ENCODE results near the gene APOA5. TPM values are rescaled to one million over a fixed set of nuclear protein-coding genes. Genes with fewer than 3 reads are reported as not detected.

The APOA5 gene
- total and polyA plus RNA-seq, 2 of the 8 experiments (the other 6 are each of a cell fraction or from before 2014, with no cell fraction given), result 0.08 to 0.15 TPM

DNA sequence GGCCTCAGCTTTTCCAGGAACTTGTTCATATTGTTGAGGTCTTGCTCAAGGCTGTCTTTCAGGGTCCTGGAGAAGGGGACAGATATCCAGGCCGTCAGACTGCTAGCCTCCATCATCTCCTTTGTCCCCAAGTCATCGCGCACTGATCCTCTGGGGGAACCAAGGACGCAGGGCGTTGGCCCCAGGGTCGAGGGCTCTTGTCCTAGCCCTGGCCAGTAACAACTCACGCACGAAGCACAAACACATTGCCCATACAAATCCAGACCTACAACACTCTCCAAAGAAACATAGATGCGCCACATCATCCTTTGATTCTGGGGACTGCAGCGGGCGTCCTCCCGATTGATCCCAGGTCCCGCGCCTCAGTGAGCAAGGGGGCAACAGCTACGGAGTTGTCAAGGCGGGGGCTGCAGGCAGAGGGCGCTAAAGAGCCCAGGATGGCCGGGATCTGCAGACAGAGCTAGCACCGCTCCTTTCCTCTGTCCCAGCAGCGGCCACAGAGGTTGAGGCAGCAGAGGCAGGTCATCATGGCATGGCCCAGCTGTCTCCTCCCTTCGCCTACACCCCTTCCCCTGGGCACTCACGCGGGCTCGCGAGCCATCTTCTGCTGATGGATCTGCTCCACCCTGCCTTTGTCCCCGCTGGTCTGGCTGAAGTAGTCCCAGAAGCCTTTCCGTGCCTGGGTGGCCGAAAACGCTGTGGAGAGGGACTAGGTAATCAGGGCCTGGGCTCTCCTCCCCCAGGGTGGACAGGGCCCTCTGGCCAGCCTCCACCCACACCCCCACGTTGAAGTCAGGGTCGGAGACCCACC is 472 bp downstream of the APOA5 start:
- Histone ChIP-seq H2BK12ac (ENCODE audit: low read depth, low read length) (peak overlapping the region; percentile 71; the same call in 1 of the 2 replicates), H3K9ac (replicated peaks in 1 of 4; ENCODE audit: extremely low read depth in 1 of 4, low read depth in 3 of 4, low read length in 3 of 4) (no peak overlapping the region), H3K23ac (ENCODE audit: insufficient read length) (no peak overlapping the region), H2BK120ac (replicated peaks; ENCODE audit: low read depth, low read length) (no peak overlapping the region), H4K91ac (replicated peaks; ENCODE audit: insufficient read length, low read length) (peak overlapping the region; percentile 48), H3K36me3 (ENCODE audit: control insufficient read depth in 2 of 4, insufficient read depth in 4 of 4, low read length in 3 of 4) (peaks cover 0 to 4% (median 3%) of the 10 kb centered on the region in 4 experiments; a peak in 4 of 8 replicates), H3K4me1 (replicated peaks in 1 of 4; ENCODE audit: control insufficient read depth in 3 of 4, insufficient read depth in 4 of 4, low read length in 3 of 4) (peaks cover 4 to 14% (median 7%) of the 10 kb centered on the region in 4 experiments), H3K4ac (replicated peaks; ENCODE audit: insufficient read length, low read depth, low read length) (no peak overlapping the region), H3K4me3 (ENCODE audit: extremely low read depth in 1 of 4, insufficient read depth in 2 of 4, low read depth in 3 of 4, low read length in 4 of 4) (no peak overlapping the region), H3K56ac (replicated peaks; ENCODE audit: insufficient read length, low read depth, low read length) (no peak overlapping the region), H2AK5ac (ENCODE audit: low read depth, low read length) (no peak overlapping the region), H3K4me2 (ENCODE audit: insufficient read depth in 1 of 2, low read depth in 2 of 2, low read length in 2 of 2) (peak overlapping the region in 1 of 2 experiments; percentile 54; a peak in 3 of 4 replicates), H3K18ac (ENCODE audit: extremely low read depth, low read length) (peak overlapping the region; percentile 86), H4K8ac (ENCODE audit: extremely low read depth, insufficient read depth, low read length) (peak overlapping the region; percentile 87), H4K5ac (ENCODE audit: insufficient read length, low read depth, low read length) (peak overlapping the region; percentile 16), H2BK20ac (ENCODE audit: low read length) (0 out of 2 replicates have a peak overlapping the region, but pooled peaks have one; percentile 77), H3K14ac (ENCODE audit: insufficient read length) (no peak overlapping the region), H3K23me2 (ENCODE audit: low read depth, low read length) (peaks cover 11% of the 10 kb centered on the region), H3K9me3 (ENCODE audit: insufficient read depth in 2 of 2, low read depth in 1 of 2, low read length in 1 of 2) (no peaks in the 10 kb centered on the region), H2BK5ac (ENCODE audit: low read depth, low read length) (peak overlapping the region; percentile 18; the same call in 1 of the 2 replicates), H2AFZ (ENCODE audit: low read length) (peak overlapping the region; percentile 95), H3K79me1 (ENCODE audit: low read depth, low read length) (peaks cover 5% of the 10 kb centered on the region; the same call in 1 of the 2 replicates), H4K20me1 (replicated peaks in 1 of 2; ENCODE audit: control insufficient read depth in 1 of 2, insufficient read depth in 2 of 2, low read length in 2 of 2) (no peaks in the 10 kb centered on the region), H3K27me3 (replicated peaks in 1 of 4; ENCODE audit: control insufficient read depth in 3 of 4, extremely low read depth in 1 of 4, insufficient read depth in 3 of 4, low read length in 3 of 4) (peaks cover 0 to 11% (median 3%) of the 10 kb centered on the region in 4 experiments; a peak in 4 of 7 replicates), H3K27ac (ENCODE audit: low read depth, low read length) (no peak overlapping the region), H2BK15ac (ENCODE audit: low read length) (peak overlapping the region; percentile 97), H3K79me2 (ENCODE audit: control insufficient read depth in 1 of 2, insufficient read depth in 2 of 2, low read length in 2 of 2) (peaks cover 0 to 15% of the 10 kb centered on the region in 2 experiments; a peak in 2 of 4 replicates)
- ChIA-PET POLR2A (ENCODE audit: partially characterized antibody) (interaction anchor here (0.9 to 6.0 kb wide), 5 partner anchors 14 to 354 kb away, joined by 3 to 29 read pairs (median 7); partner anchors contain the start of genes APOC3, BUD13 and PAFAH1B2), CTCF (ENCODE audit: partially characterized antibody) (interaction anchor here (0.6 to 12.1 kb wide), 38 partner anchors 8 to 435 kb away, joined by 3 to 237 read pairs (median 4); partner anchors contain the start of genes APOA1, APOA4, APOC3 and BUD13)
- DNase-seq (ENCODE audit: low read depth in 1 of 2, low spot score in 2 of 2) (peak; percentile 56 to 99), FAIRE-seq (no peak)
- 40% methylated on average over 28 of the region's 31 CpGs; no CpG with 5 or more reads in 1 of the 2 experiments for WGBS, 2 experiments (ENCODE audit: extremely low coverage in 1 of 2, insufficient coverage in 1 of 2, insufficient read length in 1 of 2, insufficient replicate concordance in 2 of 2, low coverage in 1 of 2, low lambda C conversion rate in 2 of 2, missing lambda C conversion rate in 1 of 2)
- TF ChIP-seq TAF1 (IDR thresholded peaks at IDR 0.05; ENCODE audit: low read depth, low read length) (0 out of 2 replicates have a peak, but pooled peaks have one; percentile 29), RAD21 (IDR thresholded peaks at IDR 0.05 in 1 of 2, conservative IDR thresholded peaks at IDR 0.05 in 1 of 2; ENCODE audit: low read depth in 2 of 2, low read length in 2 of 2) (peak; percentile 87 to 88), JUND (IDR thresholded peaks at IDR 0.05; ENCODE audit: low read length) (no peak), JUN (IDR thresholded peaks at IDR 0.05; ENCODE audit: low read depth, low read length) (no peak), POLR2A (IDR thresholded peaks at IDR 0.05; ENCODE audit: control extremely low read depth in 1 of 2, low read depth in 2 of 2, low read length in 2 of 2) (0 out of 3 replicates have a peak, but pooled peaks of 1 of the 2 experiments have one; percentile 26), CTCF (IDR thresholded peaks at IDR 0.05; ENCODE audit: control extremely low read depth in 1 of 3, insufficient read depth in 1 of 3, low read depth in 1 of 3, low read length in 3 of 3) (peak; percentile 91 to 98 (median 95)), RXRA (IDR thresholded peaks at IDR 0.05; ENCODE audit: insufficient read depth, low read depth, low read length) (0 out of 2 replicates have a peak, but pooled peaks have one; percentile 18), BACH1 (IDR thresholded peaks at IDR 0.05; ENCODE audit: low read length) (no peak)

All from H1 (cell line).